ENCODE results near the gene RIN3.

Gene RIN3

GRCh38 chr14:92660571-92660970 lies 147.0 kb downstream of the RIN3 start:
- H3K4me3 ChIP-seq (ENCODE audit: extremely low read depth, insufficient read depth, low read length, poor library complexity, severe bottlenecking), result no peak overlapping the region
- no peaks in the 10 kb centered on the region for H3K9me3 ChIP-seq (ENCODE audit: control insufficient read depth, low read length)
- no peaks in the 10 kb centered on the region for H3K4me1 ChIP-seq (ENCODE audit: control insufficient read depth, insufficient read depth, low read length, poor library complexity, severe bottlenecking)
- no peak overlapping the region for H3K27ac ChIP-seq (ENCODE audit: low read depth, low read length, severe bottlenecking)
- WGBS, 2 experiments (ENCODE audit: insufficient coverage in 2 of 2), result 59 to 60% methylated on average over 3 of the region's 3 CpGs
- peaks cover 17% of the 10 kb centered on the region for H3K36me3 ChIP-seq (ENCODE audit: control insufficient read depth, insufficient read depth, low read length)

GRCh38 chr14:92663049-92663448 lies 149.5 kb downstream of the RIN3 start:
- peaks cover 22% of the 10 kb centered on the region for H3K36me3 ChIP-seq (ENCODE audit: control insufficient read depth, insufficient read depth, low read length)
- 94 to 97% methylated on average over 6 to 7 of the region's 7 CpGs for WGBS, 2 experiments (ENCODE audit: insufficient coverage in 2 of 2)
- H3K9me3 ChIP-seq (ENCODE audit: control insufficient read depth, low read length), result no peaks in the 10 kb centered on the region

GRCh38 chr14:92665661-92666110 lies 152.1 kb downstream of the RIN3 start:
- no peak overlapping the region for H3K4me3 ChIP-seq (ENCODE audit: extremely low read depth, insufficient read depth, low read length, poor library complexity, severe bottlenecking)
- 63 to 69% methylated on average over 5 to 6 of the region's 8 CpGs for whole genome bisulfite sequencing, 2 experiments (ENCODE audit: insufficient coverage in 2 of 2)
- peaks cover 14% of the 10 kb centered on the region for H3K36me3 ChIP-seq (ENCODE audit: control insufficient read depth, insufficient read depth, low read length)
- no peak overlapping the region for H3K27ac ChIP-seq (ENCODE audit: low read depth, low read length, severe bottlenecking)
- H3K9me3 ChIP-seq (ENCODE audit: control insufficient read depth, low read length), result no peaks in the 10 kb centered on the region
- no peaks in the 10 kb centered on the region for H3K4me1 ChIP-seq (ENCODE audit: control insufficient read depth, insufficient read depth, low read length, poor library complexity, severe bottlenecking)

More at GRCh38 chr14:92663049-92663448, 149.5 kb downstream of the RIN3 start:
- H3K27ac ChIP-seq (ENCODE audit: low read depth, low read length, severe bottlenecking), result no peak overlapping the region
- no peak overlapping the region for H3K4me3 ChIP-seq (ENCODE audit: extremely low read depth, insufficient read depth, low read length, poor library complexity, severe bottlenecking)
- H3K4me1 ChIP-seq (ENCODE audit: control insufficient read depth, insufficient read depth, low read length, poor library complexity, severe bottlenecking), result no peaks in the 10 kb centered on the region

- Histone ChIP-seq H3K27ac (ENCODE audit: low read depth, low read length, severe bottlenecking) (no peak overlapping the region), H3K9me3 (ENCODE audit: control insufficient read depth, low read length) (no peaks in the 10 kb centered on the region), H3K4me3 (ENCODE audit: extremely low read depth, insufficient read depth, low read length, poor library complexity, severe bottlenecking) (no peak overlapping the region), H3K4me1 (ENCODE audit: control insufficient read depth, insufficient read depth, low read length, poor library complexity, severe bottlenecking) (no peaks in the 10 kb centered on the region), H3K36me3 (ENCODE audit: control insufficient read depth, insufficient read depth, low read length) (peaks cover 14% of the 10 kb centered on the region)
- 96 to 97% methylated on average over 8 of the region's 9 CpGs for whole genome bisulfite sequencing, 2 experiments (ENCODE audit: insufficient coverage in 2 of 2)
Observed at GRCh38 chr14:92666251-92666650, 152.7 kb downstream of the RIN3 start.

GRCh38 chr14:92668276-92668973 lies 154.8 kb downstream of the RIN3 start:
- whole genome bisulfite sequencing, 2 experiments (ENCODE audit: insufficient coverage in 2 of 2), result 85 to 86% methylated on average over 3 to 4 of the region's 4 CpGs
- H3K4me3 ChIP-seq (ENCODE audit: extremely low read depth, insufficient read depth, low read length, poor library complexity, severe bottlenecking), result no peak overlapping the region
- peaks cover 9% of the 10 kb centered on the region for H3K36me3 ChIP-seq (ENCODE audit: control insufficient read depth, insufficient read depth, low read length)
- H3K9me3 ChIP-seq (ENCODE audit: control insufficient read depth, low read length), result no peaks in the 10 kb centered on the region
- H3K4me1 ChIP-seq (ENCODE audit: control insufficient read depth, insufficient read depth, low read length, poor library complexity, severe bottlenecking), result no peaks in the 10 kb centered on the region
- no peak overlapping the region for H3K27ac ChIP-seq (ENCODE audit: low read depth, low read length, severe bottlenecking)

GRCh38 chr14:92670160-92670559 lies 156.6 kb downstream of the RIN3 start:
- no peaks in the 10 kb centered on the region for H3K4me1 ChIP-seq (ENCODE audit: control insufficient read depth, insufficient read depth, low read length, poor library complexity, severe bottlenecking)
- 80 to 95% methylated on average over 4 of the region's 4 CpGs for WGBS, 2 experiments (ENCODE audit: insufficient coverage in 2 of 2)
- peaks cover 5% of the 10 kb centered on the region for H3K36me3 ChIP-seq (ENCODE audit: control insufficient read depth, insufficient read depth, low read length)
- no peaks in the 10 kb centered on the region for H3K9me3 ChIP-seq (ENCODE audit: control insufficient read depth, low read length)
- H3K4me3 ChIP-seq (ENCODE audit: extremely low read depth, insufficient read depth, low read length, poor library complexity, severe bottlenecking), result no peak overlapping the region
- no peak overlapping the region for H3K27ac ChIP-seq (ENCODE audit: low read depth, low read length, severe bottlenecking)

- 93 to 94% methylated on average over 2 to 8 of the region's 9 CpGs for WGBS, 2 experiments (ENCODE audit: insufficient coverage in 2 of 2)
- Histone ChIP-seq H3K9me3 (ENCODE audit: control insufficient read depth, low read length) (no peaks in the 10 kb centered on the region), H3K36me3 (ENCODE audit: control insufficient read depth, insufficient read depth, low read length) (peaks cover 5% of the 10 kb centered on the region), H3K4me3 (ENCODE audit: extremely low read depth, insufficient read depth, low read length, poor library complexity, severe bottlenecking) (no peak overlapping the region), H3K27ac (ENCODE audit: low read depth, low read length, severe bottlenecking) (no peak overlapping the region), H3K4me1 (ENCODE audit: control insufficient read depth, insufficient read depth, low read length, poor library complexity, severe bottlenecking) (no peaks in the 10 kb centered on the region)
Observed at GRCh38 chr14:92670643-92671366, 157.2 kb downstream of the RIN3 start.

GRCh38 chr14:92673601-92674150 lies 160.1 kb downstream of the RIN3 start:
- peaks cover 7% of the 10 kb centered on the region for H3K36me3 ChIP-seq (ENCODE audit: control insufficient read depth, insufficient read depth, low read length)
- 93% methylated on average over 18 of the region's 19 CpGs for WGBS, 2 experiments (ENCODE audit: insufficient coverage in 2 of 2)
- no peak overlapping the region for H3K27ac ChIP-seq (ENCODE audit: low read depth, low read length, severe bottlenecking)
- H3K9me3 ChIP-seq (ENCODE audit: control insufficient read depth, low read length), result no peaks in the 10 kb centered on the region
- H3K4me3 ChIP-seq (ENCODE audit: extremely low read depth, insufficient read depth, low read length, poor library complexity, severe bottlenecking), result no peak overlapping the region
- H3K4me1 ChIP-seq (ENCODE audit: control insufficient read depth, insufficient read depth, low read length, poor library complexity, severe bottlenecking), result no peaks in the 10 kb centered on the region

- Histone ChIP-seq H3K36me3 (ENCODE audit: control insufficient read depth, insufficient read depth, low read length) (peaks cover 7% of the 10 kb centered on the region), H3K4me1 (ENCODE audit: control insufficient read depth, insufficient read depth, low read length, poor library complexity, severe bottlenecking) (no peaks in the 10 kb centered on the region), H3K27ac (ENCODE audit: low read depth, low read length, severe bottlenecking) (no peak overlapping the region), H3K4me3 (ENCODE audit: extremely low read depth, insufficient read depth, low read length, poor library complexity, severe bottlenecking) (no peak overlapping the region), H3K9me3 (ENCODE audit: control insufficient read depth, low read length) (no peaks in the 10 kb centered on the region)
- WGBS, 2 experiments (ENCODE audit: insufficient coverage in 2 of 2), result 90 to 94% methylated on average over 2 to 5 of the region's 6 CpGs
Observed at GRCh38 chr14:92675421-92675820, 161.8 kb downstream of the RIN3 start.

- H3K27ac ChIP-seq (ENCODE audit: low read depth, low read length, severe bottlenecking), result no peak overlapping the region
- WGBS, 2 experiments (ENCODE audit: insufficient coverage in 2 of 2), result 90 to 93% methylated on average over 7 to 9 of the region's 9 CpGs
- no peak overlapping the region for H3K4me3 ChIP-seq (ENCODE audit: extremely low read depth, insufficient read depth, low read length, poor library complexity, severe bottlenecking)
- peaks cover 7% of the 10 kb centered on the region for H3K36me3 ChIP-seq (ENCODE audit: control insufficient read depth, insufficient read depth, low read length)
- no peaks in the 10 kb centered on the region for H3K4me1 ChIP-seq (ENCODE audit: control insufficient read depth, insufficient read depth, low read length, poor library complexity, severe bottlenecking)
- H3K9me3 ChIP-seq (ENCODE audit: control insufficient read depth, low read length), result no peaks in the 10 kb centered on the region
Observed at GRCh38 chr14:92675976-92676375, 162.4 kb downstream of the RIN3 start.

Data from mesodermal cell (in vitro differentiated cells).